Ovary (tissue), 3 donors: ENCODE results near the gene HSPBP1.

ENCODE experiments used
- EP300 ChIP-seq: sonication (generic); formaldehyde crosslinking; IDR thresholded peaks from one replicate; pipeline ENCODE4 v1.6.1; 2017; ENCODE audit warnings: antibody characterized with exemption
- POLR2A ChIP-seq: fragments of 450-650 bp; IDR thresholded peaks from one replicate; pipeline ENCODE4 v1.6.1; 2017; ENCODE audit warnings: antibody characterized with exemption, mild to moderate bottlenecking, moderate library complexity
- TF ChIP-seq, protein P1 (sequence below), 3 donors: fragments of 450-650 bp in 2 of 3; fragments of 200-600 bp in 1 of 3; IDR thresholded peaks; one replicate each; pipeline versions ENCODE4 v1.5.1 to v1.8.0; 2016 to 2022; ENCODE audit warnings: antibody characterized with exemption in 3 of 3, mild to moderate bottlenecking in 1 of 3
- donor health status: DM: no; HTN: no; CAD: no.

DNA sequence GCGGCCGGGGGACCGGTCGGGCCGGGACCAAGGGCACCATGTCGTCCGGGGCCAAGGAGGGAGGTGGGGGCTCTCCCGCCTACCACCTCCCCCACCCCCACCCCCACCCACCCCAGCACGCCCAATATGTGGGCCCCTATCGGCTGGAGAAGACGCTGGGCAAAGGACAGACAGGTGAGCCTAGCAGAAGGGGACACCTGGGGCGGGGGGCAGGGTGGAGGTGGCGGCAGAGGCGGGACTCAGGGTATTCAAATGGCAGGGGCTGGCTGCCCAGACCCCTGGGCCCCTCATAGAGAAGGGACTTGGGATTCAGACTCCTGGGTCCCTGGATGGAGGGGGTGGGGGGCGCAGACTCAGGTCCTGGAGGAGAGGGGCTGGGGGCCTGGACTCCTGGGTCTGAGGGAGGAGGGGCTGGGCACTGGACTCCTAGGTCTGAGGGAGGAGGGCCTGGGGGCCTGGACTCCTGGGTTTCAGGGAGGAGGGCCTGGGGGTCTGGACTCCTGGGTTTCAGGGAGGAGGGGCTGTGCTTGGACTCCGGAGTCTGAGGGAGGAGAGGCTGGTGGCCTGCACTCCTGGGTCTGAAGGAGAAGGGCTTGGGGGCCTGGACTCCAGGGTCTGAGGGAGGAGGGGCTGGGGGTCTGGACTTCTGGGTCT, 4.6 kb upstream of the HSPBP1 start:
- TF ChIP-seq EP300 (no peak), POLR2A (no peak)
- TF ChIP-seq, protein P1, sequence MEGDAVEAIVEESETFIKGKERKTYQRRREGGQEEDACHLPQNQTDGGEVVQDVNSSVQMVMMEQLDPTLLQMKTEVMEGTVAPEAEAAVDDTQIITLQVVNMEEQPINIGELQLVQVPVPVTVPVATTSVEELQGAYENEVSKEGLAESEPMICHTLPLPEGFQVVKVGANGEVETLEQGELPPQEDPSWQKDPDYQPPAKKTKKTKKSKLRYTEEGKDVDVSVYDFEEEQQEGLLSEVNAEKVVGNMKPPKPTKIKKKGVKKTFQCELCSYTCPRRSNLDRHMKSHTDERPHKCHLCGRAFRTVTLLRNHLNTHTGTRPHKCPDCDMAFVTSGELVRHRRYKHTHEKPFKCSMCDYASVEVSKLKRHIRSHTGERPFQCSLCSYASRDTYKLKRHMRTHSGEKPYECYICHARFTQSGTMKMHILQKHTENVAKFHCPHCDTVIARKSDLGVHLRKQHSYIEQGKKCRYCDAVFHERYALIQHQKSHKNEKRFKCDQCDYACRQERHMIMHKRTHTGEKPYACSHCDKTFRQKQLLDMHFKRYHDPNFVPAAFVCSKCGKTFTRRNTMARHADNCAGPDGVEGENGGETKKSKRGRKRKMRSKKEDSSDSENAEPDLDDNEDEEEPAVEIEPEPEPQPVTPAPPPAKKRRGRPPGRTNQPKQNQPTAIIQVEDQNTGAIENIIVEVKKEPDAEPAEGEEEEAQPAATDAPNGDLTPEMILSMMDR (IDR thresholded peaks at IDR 0.05), result no peak
